ENCODE results near the gene ACOXL. TPM values are rescaled to one million over a fixed set of nuclear protein-coding genes. Genes with fewer than 3 reads are reported as not detected.

ACOXL gene
- total and polyA plus RNA-seq, 4 donors = 0.13 TPM; not detected in 3

GRCh38 chr2:111048856-111049768 is 316.7 kb downstream of the ACOXL start:
- intact Hi-C loops (cut with DNase I) = no loop called here

DNA sequence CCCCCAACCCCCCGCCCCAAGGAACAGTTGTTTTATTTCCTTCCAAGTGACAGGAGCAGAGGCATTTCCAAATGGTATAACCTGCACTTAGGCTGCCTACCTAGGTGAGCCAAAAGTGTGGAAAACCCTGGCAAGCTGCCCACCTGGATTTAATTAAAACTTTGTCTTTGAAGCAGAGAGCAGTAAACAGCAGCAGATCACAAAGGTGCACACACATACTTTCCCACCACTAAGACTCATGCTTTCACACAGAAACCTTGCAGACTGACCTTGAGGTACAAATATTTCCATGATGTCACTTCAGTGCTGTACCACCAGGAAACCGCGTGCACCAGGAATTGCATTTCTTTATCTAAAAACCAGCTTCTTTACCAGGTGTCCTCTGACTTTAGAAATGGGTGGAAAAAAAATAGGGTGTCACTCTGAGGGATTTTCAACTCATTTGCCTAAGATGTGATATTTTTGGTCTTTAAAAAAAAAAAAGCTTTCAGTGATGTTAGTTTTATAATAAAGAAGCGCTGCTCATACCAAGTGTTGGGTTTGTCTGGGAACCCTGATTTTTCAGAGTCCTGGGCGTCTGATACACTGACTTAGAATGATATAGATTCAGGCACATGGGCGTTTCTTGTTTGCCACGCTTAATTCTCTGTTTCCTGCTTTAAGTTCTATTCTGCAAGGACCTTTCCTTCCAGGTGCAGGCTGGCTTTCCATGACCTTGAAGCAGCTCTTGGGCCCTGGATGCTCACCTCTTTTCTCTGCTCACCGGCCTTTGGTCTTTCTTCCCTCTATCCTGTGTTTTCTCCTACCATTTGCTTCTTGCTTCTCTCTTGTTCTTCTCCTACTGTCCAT is 317.6 kb downstream of the ACOXL start:
- ATAC-seq (ENCODE audit: low FRiP score) = no peak
- WGBS, 2 donors = 72 to 76% methylated on average over 8 of the region's 8 CpGs

More at GRCh38 chr2:111048856-111049768, 316.7 kb downstream of the ACOXL start:
- Histone ChIP-seq H3K4me3 (ENCODE audit: low read length in 2 of 2) (no peak overlapping the region), H3K27ac (ENCODE audit: low read depth in 1 of 2, low read length in 2 of 2) (no peak overlapping the region), H3K27me3 (ENCODE audit: control insufficient read depth in 1 of 2, insufficient read depth in 2 of 2, low read length in 1 of 2) (no peaks in the 10 kb centered on the region), H3K9me3 (ENCODE audit: control insufficient read depth, low read length) (no peaks in the 10 kb centered on the region), H3K36me3 (ENCODE audit: control insufficient read depth in 1 of 2, insufficient read depth in 2 of 2, low read length in 1 of 2) (no peaks in the 10 kb centered on the region), H3K4me1 (ENCODE audit: control insufficient read depth in 1 of 2, insufficient read depth in 2 of 2, low read length in 2 of 2) (no peaks in the 10 kb centered on the region)
- DNase-seq = no peak
- no peak for ATAC-seq (ENCODE audit: low FRiP score)
- 61 to 64% methylated on average over 12 of the region's 12 CpGs for WGBS, 2 donors

GRCh38 chr2:111050701-111051376 is 318.5 kb downstream of the ACOXL start:
- WGBS, 2 donors = 92 to 93% methylated on average over 9 of the region's 9 CpGs
- ATAC-seq (ENCODE audit: low FRiP score) (no peak), DNase-seq (no peak)
- intact Hi-C loops (cut with DNase I) = no loop called here
- Histone ChIP-seq H3K27me3 (ENCODE audit: control insufficient read depth in 1 of 2, insufficient read depth in 2 of 2, low read length in 1 of 2) (no peaks in the 10 kb centered on the region), H3K4me1 (ENCODE audit: control insufficient read depth in 1 of 2, insufficient read depth in 2 of 2, low read length in 2 of 2) (no peaks in the 10 kb centered on the region), H3K4me3 (ENCODE audit: low read length in 2 of 2) (no peak overlapping the region), H3K36me3 (ENCODE audit: control insufficient read depth in 1 of 2, insufficient read depth in 2 of 2, low read length in 1 of 2) (no peaks in the 10 kb centered on the region), H3K27ac (ENCODE audit: low read depth in 1 of 2, low read length in 2 of 2) (no peak overlapping the region), H3K9me3 (ENCODE audit: control insufficient read depth, low read length) (no peaks in the 10 kb centered on the region)

More for the DNA sequence above, 317.6 kb downstream of the ACOXL start:
- H3K36me3 ChIP-seq (ENCODE audit: control insufficient read depth in 1 of 2, insufficient read depth in 2 of 2, low read length in 1 of 2) = no peaks in the 10 kb centered on the region
- H3K27me3 ChIP-seq (ENCODE audit: control insufficient read depth in 1 of 2, insufficient read depth in 2 of 2, low read length in 1 of 2) = no peaks in the 10 kb centered on the region
- DNase-seq = no peak
- H3K4me3 ChIP-seq (ENCODE audit: low read length in 2 of 2) = no peak overlapping the region
- no peaks in the 10 kb centered on the region for H3K4me1 ChIP-seq (ENCODE audit: control insufficient read depth in 1 of 2, insufficient read depth in 2 of 2, low read length in 2 of 2)
- intact Hi-C loops (cut with DNase I) = no loop called here
- H3K27ac ChIP-seq (ENCODE audit: low read depth in 1 of 2, low read length in 2 of 2) = no peak overlapping the region
- H3K9me3 ChIP-seq (ENCODE audit: control insufficient read depth, low read length) = no peaks in the 10 kb centered on the region

DNA sequence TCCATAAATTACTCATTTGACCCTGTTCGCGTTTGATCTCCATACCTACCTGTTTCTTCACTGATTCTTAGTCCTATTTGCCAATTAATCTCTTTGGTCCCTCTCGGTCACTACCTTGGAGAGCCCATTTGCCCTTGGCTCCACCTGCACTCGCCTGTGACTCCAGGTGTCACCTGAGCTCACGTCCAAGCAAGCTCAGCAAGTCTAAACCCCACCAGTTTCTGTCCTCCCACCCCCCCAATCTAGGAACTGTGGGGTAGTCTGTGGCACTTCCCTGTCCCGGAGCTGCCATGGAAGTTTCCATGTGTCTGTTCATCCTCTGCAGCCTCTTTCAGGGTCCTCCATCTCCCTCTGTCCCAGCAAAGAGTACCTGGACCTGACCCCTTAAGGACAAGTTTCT is 320.2 kb downstream of the ACOXL start:
- Histone ChIP-seq H3K9me3 (ENCODE audit: control insufficient read depth, low read length) (no peaks in the 10 kb centered on the region), H3K27ac (ENCODE audit: low read depth in 1 of 2, low read length in 2 of 2) (no peak overlapping the region), H3K4me3 (ENCODE audit: low read length in 2 of 2) (no peak overlapping the region), H3K4me1 (ENCODE audit: control insufficient read depth in 1 of 2, insufficient read depth in 2 of 2, low read length in 2 of 2) (no peaks in the 10 kb centered on the region), H3K27me3 (ENCODE audit: control insufficient read depth in 1 of 2, insufficient read depth in 2 of 2, low read length in 1 of 2) (no peaks in the 10 kb centered on the region), H3K36me3 (ENCODE audit: control insufficient read depth in 1 of 2, insufficient read depth in 2 of 2, low read length in 1 of 2) (no peaks in the 10 kb centered on the region)
- no peak for ATAC-seq (ENCODE audit: low FRiP score)
- intact Hi-C loops (cut with DNase I) = no loop called here
- 87% methylated on average over 6 of the region's 6 CpGs for WGBS, 2 donors
- DNase-seq = no peak

DNA sequence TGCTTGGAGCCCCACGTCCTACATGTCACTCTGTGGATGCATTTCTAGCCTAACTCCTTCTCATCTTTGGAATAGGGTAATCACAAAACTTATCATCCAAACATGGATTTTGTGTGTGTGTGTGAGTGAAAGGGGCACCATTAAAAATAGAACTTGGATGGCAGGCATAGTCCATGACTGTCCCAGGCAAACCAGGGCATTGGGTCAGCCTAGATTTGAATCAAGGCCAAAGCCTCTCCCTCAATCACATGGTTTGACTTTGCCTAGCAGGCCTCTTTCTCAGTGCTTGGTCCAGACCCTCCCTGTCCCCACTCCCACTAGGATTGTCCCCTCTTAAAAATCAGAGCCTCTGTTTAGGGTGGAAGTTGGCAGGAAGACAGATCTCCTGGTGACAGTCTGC is 320.9 kb downstream of the ACOXL start:
- ATAC-seq (ENCODE audit: low FRiP score) (no peak), DNase-seq (no peak)
- Histone ChIP-seq H3K4me1 (ENCODE audit: control insufficient read depth in 1 of 2, insufficient read depth in 2 of 2, low read length in 2 of 2) (no peaks in the 10 kb centered on the region), H3K9me3 (ENCODE audit: control insufficient read depth, low read length) (no peaks in the 10 kb centered on the region), H3K27me3 (ENCODE audit: control insufficient read depth in 1 of 2, insufficient read depth in 2 of 2, low read length in 1 of 2) (no peaks in the 10 kb centered on the region), H3K36me3 (ENCODE audit: control insufficient read depth in 1 of 2, insufficient read depth in 2 of 2, low read length in 1 of 2) (no peaks in the 10 kb centered on the region), H3K27ac (ENCODE audit: low read depth in 1 of 2, low read length in 2 of 2) (no peak overlapping the region), H3K4me3 (ENCODE audit: low read length in 2 of 2) (no peak overlapping the region)
- intact Hi-C loops (cut with DNase I) = no loop called here
- 89 to 90% methylated on average over 1 of the region's 1 CpG for WGBS, 2 donors

DNA sequence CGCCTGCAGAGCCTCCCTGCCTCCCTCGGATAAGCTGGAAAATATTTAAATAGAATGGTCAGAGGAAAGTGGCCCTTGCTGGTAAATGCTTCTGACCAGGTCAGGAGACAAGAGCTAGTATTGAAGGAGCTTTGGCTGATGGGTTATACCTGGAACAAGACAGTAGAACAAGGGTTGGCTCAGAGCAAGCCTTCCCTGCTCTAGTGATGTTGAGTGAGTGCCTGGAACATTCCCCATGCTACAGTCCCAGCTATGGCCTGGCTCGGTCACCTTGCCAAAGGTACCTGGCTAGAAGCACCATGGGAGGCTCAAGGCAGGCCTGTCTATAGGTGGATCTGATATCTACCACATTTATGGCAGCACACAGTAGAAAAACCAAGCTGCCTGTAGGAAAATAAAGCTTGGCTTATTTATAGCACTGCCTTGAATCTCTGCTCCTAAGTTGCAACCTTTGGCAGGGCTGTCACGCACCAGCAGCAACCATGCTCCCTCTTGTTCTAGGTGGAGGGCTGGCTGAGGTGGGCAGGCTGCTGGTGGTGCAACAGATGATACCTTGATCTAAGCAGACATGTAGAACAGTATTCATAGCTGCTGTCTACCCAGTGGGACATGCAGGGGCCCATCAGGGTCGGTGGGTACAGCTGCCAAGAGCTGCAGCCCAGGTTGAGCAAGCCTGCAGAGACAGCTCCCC is 321.6 kb downstream of the ACOXL start:
- no peak for ATAC-seq (ENCODE audit: low FRiP score)
- H3K9me3 ChIP-seq (ENCODE audit: control insufficient read depth, low read length) = no peaks in the 10 kb centered on the region
- intact Hi-C loops (cut with DNase I) = no loop called here
- WGBS, 2 donors = 94 to 95% methylated on average over 5 of the region's 5 CpGs
- H3K4me1 ChIP-seq (ENCODE audit: control insufficient read depth in 1 of 2, insufficient read depth in 2 of 2, low read length in 2 of 2) = no peaks in the 10 kb centered on the region
- no peaks in the 10 kb centered on the region for H3K36me3 ChIP-seq (ENCODE audit: control insufficient read depth in 1 of 2, insufficient read depth in 2 of 2, low read length in 1 of 2)
- H3K4me3 ChIP-seq (ENCODE audit: low read length in 2 of 2) = no peak overlapping the region
- DNase-seq = no peak
- H3K27me3 ChIP-seq (ENCODE audit: control insufficient read depth in 1 of 2, insufficient read depth in 2 of 2, low read length in 1 of 2) = no peaks in the 10 kb centered on the region
- no peak overlapping the region for H3K27ac ChIP-seq (ENCODE audit: low read depth in 1 of 2, low read length in 2 of 2)

GRCh38 chr2:111054791-111055691 is 322.7 kb downstream of the ACOXL start:
- Histone ChIP-seq H3K4me3 (ENCODE audit: low read length in 2 of 2) (no peak overlapping the region), H3K27ac (ENCODE audit: low read depth in 1 of 2, low read length in 2 of 2) (no peak overlapping the region), H3K4me1 (ENCODE audit: control insufficient read depth in 1 of 2, insufficient read depth in 2 of 2, low read length in 2 of 2) (no peaks in the 10 kb centered on the region), H3K27me3 (ENCODE audit: control insufficient read depth in 1 of 2, insufficient read depth in 2 of 2, low read length in 1 of 2) (no peaks in the 10 kb centered on the region), H3K9me3 (ENCODE audit: control insufficient read depth, low read length) (peaks cover 2% of the 10 kb centered on the region), H3K36me3 (ENCODE audit: control insufficient read depth in 1 of 2, insufficient read depth in 2 of 2, low read length in 1 of 2) (no peaks in the 10 kb centered on the region)
- DNase-seq (no peak), ATAC-seq (ENCODE audit: low FRiP score) (no peak)
- intact Hi-C loops (cut with DNase I) = no loop called here
- 89 to 90% methylated on average over 8 of the region's 8 CpGs for WGBS, 2 donors
